8988T (cell line): ENCODE data around the gene SLC16A12.

ENCODE experiments used
- DNase-seq: peaks from one replicate; pipeline ENCODE4 v3.0.0; 2011

The SLC16A12 gene

DNA sequence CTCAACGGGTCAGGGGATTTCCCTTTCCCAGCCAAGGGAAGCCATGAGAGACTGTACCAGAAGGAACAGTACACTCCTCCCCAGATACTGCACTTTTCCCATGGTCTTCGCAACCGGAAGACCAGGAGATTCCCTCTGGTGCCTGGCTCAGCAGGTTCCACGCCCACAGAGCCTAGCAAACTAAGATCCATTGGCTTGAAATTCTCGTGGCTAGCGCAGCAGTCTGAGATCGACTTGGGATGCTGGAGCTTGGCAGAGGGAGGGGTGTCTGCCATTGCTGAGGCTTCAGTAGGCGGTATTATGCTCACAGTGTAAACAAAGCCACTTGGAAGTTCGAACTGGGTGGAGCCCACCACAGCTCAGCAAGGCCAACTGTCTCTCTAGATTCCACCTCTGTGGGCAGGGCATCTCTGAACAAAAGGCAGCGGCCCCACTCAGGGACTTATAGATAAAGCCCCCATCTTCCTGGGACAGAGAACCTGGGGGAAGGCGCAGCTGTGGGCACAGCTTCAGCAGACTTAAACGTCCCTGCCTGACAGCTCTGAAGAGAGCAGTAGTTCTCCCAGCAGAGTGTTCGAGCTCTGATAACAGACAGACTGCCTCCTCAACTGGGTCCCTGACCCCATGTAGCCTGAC, 29.6 kb downstream of the SLC16A12 start:
- DNase-seq = no peak

DNA sequence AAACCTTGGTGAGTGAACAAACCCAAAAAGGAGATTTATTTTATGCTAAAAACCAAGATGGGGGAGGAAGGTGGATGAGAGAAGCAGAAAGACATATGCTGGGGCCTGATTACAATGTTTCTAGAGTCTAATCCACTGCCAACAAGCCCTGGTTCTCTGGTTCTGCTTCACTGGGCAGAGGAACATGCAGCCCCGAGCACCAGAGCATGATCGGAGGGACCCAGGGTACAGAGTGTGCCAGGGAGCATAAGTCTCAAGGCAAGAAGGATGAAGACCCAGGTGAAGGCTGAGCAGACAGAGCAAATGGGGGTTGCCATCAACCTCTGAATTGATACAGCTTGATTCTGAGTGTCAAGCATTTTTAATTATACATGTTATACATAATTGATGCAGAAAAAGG, 30.7 kb downstream of the SLC16A12 start:
- no peak for DNase-seq

DNA sequence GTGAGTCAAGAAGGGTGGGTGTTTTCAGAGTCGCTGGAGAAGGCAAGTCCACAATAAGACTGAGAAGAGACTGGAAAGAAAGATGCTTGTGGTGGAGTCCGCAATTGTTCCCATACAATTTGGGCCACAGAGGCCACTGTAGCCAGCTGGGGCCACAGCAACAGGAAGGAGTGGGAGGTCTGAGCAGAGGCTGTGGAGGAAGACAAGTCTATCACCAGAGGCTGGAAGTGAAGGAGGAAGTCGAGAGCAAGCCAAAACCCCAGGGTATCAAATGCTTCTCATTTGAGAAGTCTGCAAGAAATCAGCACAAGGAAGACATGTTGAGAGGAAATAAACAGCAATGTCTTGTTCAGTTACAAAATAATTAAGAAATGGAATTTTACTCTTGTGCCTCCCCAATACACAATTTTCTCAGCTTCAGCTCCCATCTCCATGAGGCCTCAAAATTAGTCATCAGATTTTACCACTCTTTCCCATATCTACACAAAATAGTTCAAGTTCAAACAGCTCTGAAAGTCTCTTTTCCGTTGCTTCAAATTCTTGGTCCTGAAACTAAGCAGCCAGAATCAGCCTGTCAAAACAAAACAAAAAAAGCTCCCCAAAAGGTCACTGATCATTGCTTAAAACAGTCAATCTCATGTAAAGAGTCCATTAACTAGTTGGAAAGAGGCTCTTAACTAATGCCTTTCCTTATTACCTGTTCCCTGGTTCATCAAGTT, 31.6 kb downstream of the SLC16A12 start:
- no peak for DNase-seq

DNA sequence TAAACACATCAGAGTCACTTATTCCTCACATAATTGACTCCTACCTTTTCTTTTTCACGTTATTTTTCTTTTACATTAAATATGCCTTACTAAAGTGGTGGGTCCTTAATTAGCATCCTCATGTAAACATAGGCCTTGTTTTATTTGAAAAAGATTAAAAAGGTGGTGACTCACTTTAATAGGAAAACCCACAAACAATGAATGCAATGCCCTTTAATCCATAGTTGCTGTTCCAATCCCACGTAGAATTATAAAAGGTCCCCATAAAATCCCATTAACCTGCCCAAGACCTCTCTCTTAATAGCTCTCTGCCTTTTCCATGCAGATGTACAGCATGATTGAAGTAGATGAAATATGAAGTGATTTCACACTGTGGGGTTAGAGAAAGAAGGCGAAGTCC, 32.2 kb downstream of the SLC16A12 start:
- no peak for DNase-seq

DNA sequence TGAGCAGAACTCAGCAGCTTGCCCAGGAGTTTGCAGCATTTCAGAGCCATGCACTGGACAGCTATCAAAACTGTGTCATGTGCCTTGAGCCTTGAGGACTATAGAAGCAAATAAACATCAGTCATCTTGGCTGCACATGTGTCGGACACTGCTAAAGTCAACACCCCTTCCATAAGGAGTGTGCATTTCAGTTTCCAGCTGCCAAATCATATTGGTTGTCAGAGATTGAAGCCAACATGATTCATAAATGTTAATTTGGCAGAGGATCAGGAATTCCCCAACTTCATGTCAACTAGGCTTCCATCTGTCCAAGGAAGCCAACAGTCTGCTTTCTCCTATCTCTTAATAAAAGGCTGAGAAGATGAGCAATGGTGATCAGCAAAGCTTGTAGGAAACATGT, 32.8 kb downstream of the SLC16A12 start:
- DNase-seq = no peak

DNA sequence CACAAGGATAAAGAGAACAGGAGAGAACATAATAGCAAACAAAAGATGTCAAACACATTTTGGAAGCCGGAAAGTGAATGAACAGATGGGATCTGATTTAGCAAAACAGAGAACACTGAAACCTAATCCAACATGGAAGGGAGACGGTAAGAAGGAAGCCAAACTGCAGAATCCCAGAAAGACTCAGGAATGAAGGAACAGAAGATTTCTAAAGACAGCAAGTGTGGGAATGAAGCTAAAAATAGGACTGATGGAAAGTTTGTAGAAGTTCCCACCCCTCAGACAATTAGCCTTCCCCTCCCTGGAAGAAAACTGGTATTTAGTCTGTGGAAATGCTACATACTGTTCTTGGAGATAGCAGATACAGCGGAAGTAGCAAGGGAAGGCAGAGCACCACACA, 40.8 kb downstream of the SLC16A12 start:
- DNase-seq = no peak

DNA sequence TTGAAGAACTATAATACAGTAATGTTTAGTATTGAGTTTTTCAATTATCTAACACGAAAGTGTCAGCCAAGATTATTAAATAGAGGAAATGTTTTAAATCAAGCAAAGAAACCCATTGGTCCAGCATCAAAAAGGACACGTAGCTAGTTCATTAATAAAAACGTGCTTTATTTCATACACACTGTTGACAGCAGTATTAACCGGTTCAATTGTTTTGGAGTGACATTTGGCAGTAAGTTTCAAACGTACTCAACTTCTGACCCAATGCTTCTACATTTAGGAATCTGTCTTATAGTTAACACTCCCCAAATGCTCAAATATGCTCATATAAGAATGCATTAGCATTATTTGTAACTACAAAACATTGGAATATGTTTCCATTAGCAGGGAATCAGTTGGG, 41.3 kb downstream of the SLC16A12 start:
- no peak for DNase-seq

DNA sequence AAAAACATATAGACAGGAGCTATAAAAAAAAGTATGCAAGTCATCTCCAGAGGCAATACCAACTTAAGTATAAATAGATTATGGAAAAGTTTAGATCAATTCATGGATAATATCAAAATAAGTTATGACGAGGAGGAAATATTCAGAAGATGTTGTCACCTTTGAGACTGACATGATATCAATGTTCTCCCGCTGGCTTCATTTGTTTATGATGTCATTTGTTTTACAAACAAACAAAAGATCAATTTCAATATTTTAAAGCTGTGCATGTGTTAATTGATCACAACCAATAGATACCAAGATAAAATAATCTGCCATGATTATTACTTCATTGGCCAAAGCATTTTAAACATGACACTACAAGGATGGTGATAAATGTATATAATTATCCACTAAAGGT, 43.5 kb downstream of the SLC16A12 start:
- DNase-seq = no peak

DNA sequence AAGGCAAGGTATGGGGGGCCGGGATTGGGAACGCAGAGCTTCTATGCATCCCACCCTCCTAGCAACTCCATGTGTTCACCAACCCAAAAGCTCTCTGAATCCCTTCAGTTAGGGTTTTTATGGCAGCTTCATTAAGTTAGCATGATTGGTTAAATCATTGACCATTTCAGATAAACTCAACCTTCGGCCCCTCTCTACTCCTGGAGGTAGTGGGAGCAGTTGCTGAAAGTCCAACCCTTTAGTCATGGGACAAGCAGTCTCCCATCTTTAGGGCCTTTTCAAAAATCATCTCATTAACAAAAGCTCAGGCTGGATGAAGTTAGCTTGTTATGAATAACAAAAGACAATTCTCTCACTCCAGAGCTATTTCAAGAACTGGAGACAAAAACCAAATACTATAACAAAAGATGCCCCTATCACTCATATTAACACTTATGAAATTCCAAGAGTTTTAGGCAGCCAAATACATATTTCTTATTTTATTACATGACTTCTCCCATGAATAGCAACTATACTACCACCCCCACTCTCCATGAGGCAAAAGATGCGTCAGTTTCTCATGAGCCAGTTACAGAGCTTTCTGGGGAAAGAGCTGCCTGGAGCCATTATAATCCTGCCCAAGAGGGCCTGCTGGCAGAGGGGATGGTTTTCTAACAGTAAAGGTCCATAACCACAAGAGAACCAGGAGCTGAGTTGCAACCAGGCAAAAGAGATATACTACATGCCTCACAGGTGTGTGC, 44.6 kb downstream of the SLC16A12 start:
- DNase-seq = no peak

DNA sequence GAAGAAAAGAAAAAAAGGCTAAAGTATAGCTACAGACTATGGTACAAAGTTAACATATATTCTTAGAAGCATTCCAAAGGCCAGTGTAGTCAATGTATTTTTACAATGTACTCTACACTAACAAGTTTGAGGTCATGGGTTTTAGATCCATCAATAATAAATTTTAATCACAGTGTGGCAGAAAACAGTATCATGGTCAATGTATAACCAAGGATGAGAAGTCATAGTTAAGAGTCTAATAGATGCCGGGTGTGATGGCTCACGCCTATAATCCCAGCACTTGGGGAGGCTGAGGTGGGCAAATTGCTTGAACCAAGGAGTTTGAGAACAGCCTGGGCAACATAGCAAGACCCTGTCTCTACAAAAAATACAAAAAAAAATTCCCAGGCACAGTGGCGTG, 53.1 kb downstream of the SLC16A12 start:
- DNase-seq = no peak

DNA sequence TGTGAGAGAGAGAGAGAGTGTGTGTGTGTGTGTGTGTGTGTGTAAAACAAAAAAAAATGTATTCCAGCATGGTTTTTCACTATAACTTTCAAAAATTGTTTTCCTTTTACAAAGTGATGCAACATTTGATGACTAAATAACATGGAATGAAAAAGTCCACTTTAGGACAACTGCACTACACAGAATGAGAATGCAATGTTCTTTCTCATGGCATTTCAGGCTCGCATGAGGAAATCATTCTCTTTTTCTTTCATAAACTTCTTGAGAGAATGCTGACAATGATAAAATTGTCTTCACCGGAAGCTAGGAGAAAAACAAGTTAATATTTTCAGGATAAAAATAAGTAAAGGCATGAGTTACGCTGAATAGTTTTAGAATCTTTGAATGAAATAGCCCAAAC, 53.7 kb downstream of the SLC16A12 start:
- DNase-seq = no peak

DNA sequence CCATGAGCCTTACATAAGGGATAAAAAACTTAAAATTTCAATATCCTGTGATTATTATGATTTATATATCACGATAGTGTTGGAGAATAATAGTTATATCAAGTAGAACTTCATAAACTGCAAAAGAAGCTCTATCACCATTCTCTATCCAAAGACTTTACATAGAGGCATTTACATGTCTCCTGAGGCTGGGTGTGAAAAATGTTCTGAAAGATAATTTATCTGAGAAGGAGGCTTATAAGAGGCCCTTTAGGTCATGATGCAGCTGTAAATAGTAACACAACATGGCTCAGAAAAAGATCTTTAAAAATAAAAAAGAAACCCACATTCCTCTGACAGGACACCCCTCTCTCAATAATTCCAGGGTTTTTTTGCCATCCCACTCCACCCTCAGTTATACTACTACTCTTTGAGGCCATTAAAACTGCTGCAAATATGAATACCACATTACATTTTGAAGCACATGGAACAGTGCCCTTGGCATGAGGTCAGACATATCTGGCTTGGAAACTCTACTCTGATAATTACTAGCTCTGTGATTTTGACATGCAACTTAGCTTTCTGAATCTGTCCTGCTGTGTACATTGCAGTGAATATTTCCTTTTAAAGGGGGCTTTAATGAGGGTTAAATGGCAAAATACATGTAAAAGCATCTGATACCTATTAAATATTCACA, 55.5 kb downstream of the SLC16A12 start:
- DNase-seq = no peak

DNA sequence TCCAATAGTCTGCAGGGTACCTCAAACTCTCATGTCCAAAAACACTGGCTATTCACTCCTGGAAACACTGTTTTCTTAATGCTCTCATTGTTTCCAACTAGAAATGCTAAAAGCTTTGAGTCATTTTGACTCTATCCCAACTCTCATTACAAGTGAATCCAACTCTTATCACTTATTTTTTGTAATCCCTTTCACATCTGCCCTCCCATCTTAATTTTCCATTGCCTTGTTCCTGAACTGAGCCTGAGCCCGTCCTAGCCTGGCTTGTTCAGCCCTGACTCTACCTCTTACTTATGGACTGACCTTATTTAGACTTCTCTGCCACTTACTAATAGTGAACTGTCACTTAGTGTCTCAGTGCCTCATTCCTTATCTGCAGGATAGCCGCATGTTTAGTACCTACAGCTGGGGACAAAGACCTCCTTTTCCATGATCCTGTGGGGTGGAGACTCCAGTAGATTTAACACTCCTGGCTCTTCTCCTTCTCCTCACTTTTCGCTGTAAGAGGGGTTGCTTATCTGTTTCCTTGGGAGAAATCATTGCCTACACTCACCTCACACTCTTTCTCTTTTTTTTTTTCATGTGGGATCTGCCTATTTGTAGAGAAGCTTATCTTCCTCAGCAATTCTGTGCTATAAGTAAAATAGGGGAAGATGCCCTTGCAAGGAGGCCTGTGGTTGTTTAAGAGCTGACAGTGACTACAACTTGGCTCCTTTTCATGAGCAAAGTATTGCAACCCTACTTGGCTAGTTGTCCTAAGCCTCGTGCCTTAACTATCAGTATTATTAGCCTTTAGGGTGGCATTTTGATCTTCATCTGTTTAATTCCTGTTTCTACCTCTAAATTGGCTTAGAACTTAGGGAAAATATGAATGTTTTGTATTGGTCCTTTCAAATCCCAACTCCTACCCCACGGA, 56.4 kb downstream of the SLC16A12 start:
- DNase-seq = no peak

DNA sequence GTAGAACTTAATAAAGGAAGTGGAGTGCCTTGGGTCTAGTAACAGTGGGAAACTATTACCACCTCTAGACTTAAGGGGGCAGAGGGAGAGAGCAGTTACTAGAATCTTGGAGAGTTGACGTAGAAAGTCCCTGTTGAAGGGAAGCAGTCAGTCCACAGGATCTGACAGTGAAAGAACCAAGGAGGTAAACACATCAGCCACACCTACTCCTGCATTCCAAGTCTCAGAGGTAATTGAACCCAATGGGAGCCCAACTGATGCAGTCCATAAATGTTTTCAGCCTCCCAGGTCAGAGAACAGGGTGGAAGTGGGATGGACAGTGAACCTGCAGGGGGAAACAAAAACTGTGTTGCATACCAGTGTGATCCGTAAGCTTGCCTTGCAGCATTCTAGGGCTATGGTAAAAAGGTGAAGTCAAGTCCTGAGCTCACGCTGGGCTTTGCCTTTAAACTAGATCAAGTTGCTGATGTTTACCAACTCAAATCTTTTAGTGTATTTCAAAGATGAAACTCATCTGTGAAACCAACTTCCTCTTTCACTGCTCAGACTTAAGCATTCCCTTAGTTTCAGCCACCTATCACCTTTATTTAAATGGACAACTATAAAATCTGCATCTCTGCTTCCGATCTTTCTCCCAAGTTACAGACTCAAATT, 57.2 kb downstream of the SLC16A12 start:
- no peak for DNase-seq

DNA sequence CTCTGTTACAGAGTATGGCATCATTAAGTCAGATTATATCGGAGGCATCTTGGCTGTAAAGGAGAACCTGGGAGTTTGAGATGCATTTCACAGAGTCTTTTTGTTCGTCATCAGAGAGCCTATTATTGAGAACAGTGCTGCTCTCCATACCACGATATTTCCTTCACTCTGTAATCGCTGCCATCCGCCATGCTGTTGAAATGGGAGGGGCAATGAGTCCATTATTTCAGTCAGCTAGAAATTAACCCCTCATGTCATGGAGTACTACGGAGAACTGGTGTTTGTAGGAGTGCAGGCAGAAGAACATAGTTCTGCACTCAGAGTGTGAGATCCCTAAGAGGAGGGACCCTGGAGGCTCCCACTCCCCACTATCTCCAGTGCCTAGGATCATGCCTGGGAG, 59.2 kb downstream of the SLC16A12 start:
- DNase-seq = no peak

DNA sequence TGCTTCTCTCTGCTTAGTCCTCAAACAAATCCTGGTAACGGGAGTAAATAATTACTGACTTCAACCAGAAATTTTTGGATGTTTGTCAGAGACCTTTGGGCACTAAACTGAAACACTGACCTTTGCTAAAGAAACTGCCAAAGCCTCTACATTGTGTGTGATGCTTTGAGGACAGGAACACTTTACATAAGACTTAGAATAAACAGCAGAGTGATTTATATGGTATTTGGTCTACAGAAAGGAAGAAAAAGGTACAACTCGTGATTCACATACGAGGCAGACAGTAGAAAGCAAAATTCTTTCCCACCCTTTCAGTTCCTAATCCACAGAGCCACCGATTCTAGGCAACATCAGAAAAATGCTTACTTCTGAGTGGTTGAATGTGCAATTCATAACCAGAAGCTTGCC, 59.8 kb downstream of the SLC16A12 start:
- DNase-seq = no peak

DNA sequence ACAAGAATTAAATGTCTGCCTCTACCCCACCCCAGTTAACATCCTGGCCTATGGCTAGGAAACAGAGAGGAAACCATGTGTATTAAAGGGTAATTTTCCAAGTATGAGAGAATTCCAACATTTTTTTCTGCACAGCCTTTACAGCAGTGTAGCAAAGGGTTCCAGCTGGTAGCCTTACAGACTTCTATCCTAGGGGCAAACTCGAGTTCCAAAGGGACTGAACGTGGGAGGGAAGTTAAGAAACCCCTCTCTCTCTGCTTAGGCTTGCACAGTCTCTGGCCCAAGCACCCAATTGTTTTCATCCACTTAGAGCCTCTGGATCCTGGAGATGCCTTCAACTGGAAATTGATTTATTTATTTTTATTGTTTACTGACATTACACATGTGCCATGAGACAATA, 60.3 kb downstream of the SLC16A12 start:
- no peak for DNase-seq

DNA sequence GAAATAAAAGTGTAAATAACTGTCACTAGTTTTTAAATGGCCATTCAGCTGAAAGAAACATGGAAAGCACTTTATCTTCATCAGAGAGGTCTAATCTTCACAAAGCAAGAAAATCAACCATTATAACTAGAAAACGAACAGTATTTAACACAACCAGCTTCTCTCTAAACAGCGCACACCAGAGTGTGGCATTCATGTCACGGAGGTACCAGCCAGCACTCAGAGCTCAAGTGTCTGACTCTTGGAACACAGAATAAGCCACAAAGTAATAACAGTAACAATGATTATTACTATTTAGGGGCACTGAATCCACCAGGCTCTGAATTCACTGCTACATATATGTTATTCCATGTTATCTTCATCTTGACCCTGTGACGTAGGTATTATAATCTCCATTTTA, 60.9 kb downstream of the SLC16A12 start:
- no peak for DNase-seq

DNA sequence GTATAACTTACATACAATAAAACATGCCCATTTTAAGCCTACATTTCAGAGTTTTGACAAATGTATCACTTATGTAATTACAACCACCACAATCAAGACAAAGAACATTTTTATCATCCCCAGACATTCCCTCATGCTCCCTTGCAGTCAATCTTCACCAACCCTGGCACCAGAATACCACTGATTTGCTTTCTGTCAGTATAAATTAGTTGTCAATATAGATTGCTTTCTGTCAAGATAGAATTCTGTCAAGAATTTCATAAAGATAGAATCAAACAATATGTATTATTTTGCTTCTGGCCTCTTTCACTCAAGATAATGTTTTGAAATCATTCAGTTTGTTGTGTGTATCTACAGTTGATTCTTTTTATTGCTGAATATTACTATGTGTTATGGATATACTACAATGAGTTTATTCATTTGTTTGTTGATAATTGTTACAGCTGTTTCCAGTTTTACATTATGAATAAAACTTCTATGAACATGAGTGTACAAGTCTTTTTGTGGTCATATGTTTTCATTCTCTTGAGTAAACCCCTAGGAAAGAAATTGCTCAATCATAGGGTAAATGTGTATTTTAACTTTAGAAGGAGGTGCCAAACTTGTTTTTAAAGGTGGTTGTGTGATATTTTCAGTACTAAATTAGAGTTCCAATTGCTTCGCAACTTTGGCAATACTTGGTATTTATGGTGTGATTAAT, 64.1 kb downstream of the SLC16A12 start:
- DNase-seq = no peak

DNA sequence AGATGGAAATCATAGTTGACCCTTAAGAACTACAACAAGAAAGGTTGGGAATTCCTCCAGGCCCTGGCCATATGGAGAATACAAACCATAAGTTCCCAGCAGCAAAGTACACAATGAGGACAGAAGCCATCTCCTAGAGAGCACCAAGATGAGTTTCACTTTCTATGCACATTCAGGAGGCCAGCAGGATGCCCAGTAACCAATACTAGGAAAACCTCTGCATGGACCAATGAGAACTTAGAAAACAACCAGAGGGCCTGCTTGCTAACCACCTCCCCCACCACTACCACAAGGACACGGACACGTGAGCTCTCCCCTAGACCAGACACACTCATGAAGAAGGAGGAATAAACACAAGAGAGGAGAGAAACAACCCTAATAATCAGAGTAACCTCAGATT, 64.8 kb downstream of the SLC16A12 start:
- no peak for DNase-seq

DNA sequence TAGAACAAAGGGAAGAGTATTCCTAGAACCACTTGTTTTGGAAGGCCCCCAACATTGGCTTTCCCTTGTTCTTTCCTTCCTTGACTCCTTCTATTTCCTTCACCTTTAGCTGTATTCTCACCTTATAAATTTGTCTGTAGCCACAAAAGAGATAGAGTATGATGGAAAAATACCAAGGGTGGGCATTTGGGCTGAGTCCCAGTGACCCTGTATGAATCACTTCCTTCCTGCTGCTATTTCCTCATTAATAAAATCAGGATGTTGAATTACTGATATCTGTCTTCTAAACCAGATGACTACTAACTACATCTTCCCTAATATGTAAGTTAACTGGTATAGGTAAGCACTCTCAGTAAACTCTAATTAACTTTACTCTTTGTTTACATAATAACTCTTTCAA, 65.9 kb downstream of the SLC16A12 start:
- DNase-seq = no peak
